GM18951 (cell line): Measurements from ENCODE around the gene RBMXL3.
"Not testable (repeated sequence)": the region's sequence is repeated elsewhere in the genome, so short reads cannot be mapped to it uniquely, and the experiment has no call there.

Source experiments
- POLR2A ChIP-seq: IDR thresholded peaks from 4 replicates; pipeline ENCODE4 v1.6.1; 2011; ENCODE audit warnings: mild to moderate bottlenecking; ENCODE audit not compliant: insufficient read length, insufficient read depth; ENCODE audit errors: extremely low read depth
- in situ Hi-C: fragments of 300-500 bp; cut with MboI; formaldehyde crosslinking; loops from one replicate; pipeline ENCODE4 v1.12.0; 2022; ENCODE audit warnings: low sequenced_read_pairs, mixed read lengths, inconsistent platforms; ENCODE audit not compliant: unreplicated experiment

RBMXL3 gene

GRCh38 chrX:115204040-115204439 is 14.8 kb downstream of the RBMXL3 start:
- no peak for TF ChIP-seq POLR2A
- in situ Hi-C loops: no loop called here

GRCh38 chrX:115209547-115209946 is 20.3 kb downstream of the RBMXL3 start:
- in situ Hi-C loops: not testable (repeated sequence)

GRCh38 chrX:115214151-115214550 is 24.9 kb downstream of the RBMXL3 start:
- TF ChIP-seq POLR2A: no peak
- in situ Hi-C loops: no loop called here

- no peak for TF ChIP-seq POLR2A
- in situ Hi-C loops: no loop called here
Observed at GRCh38 chrX:115214605-115215004, 25.4 kb downstream of the RBMXL3 start.

GRCh38 chrX:115217346-115217745 is 28.1 kb downstream of the RBMXL3 start:
- in situ Hi-C loops: not testable (repeated sequence)

GRCh38 chrX:115226929-115227328 is 37.7 kb downstream of the RBMXL3 start:
- no peak for TF ChIP-seq POLR2A
- in situ Hi-C loops: no loop called here

- in situ Hi-C loops: no loop called here
- TF ChIP-seq POLR2A: no peak
Observed at GRCh38 chrX:115229337-115230003, 40.3 kb downstream of the RBMXL3 start.

- in situ Hi-C loops: no loop called here
- TF ChIP-seq POLR2A: no peak
Observed at GRCh38 chrX:115232933-115233496, 43.8 kb downstream of the RBMXL3 start.

- no peak for TF ChIP-seq POLR2A
- in situ Hi-C loops: no loop called here
Observed at GRCh38 chrX:115233497-115234455, 44.6 kb downstream of the RBMXL3 start, which contains the start of gene LRCH2. Gene LRCH2 (minus strand): TSS chrX:115234096. CDS start chrX:115234041, 55 bp downstream.

GRCh38 chrX:115234461-115234860 is 45.3 kb downstream of the RBMXL3 start:
- no peak for TF ChIP-seq POLR2A
- in situ Hi-C loops: no loop called here

GRCh38 chrX:115236560-115236959 is 47.4 kb downstream of the RBMXL3 start:
- TF ChIP-seq POLR2A: no peak
- in situ Hi-C loops: no loop called here

GRCh38 chrX:115237056-115237455 is 47.8 kb downstream of the RBMXL3 start:
- in situ Hi-C loops: no loop called here
- TF ChIP-seq POLR2A: no peak
